HCT116 (cell line): ENCODE measurements around the gene OVOL3. TPM values are rescaled to one million over a fixed set of nuclear protein-coding genes. Genes with fewer than 3 reads are reported as not detected.

Experiments used
- ATAC-seq: fragments of 200-7000 bp; cut with Tn5 transposase; 2 replicates; pipeline ENCODE4 v1.9.1; 2020; ENCODE audit warnings: mild to moderate bottlenecking, moderate library complexity
- BruUV-seq: library from RNA; stranded (reverse); fragments of 400-500 nt; replicated peaks from 2 replicates; lab custom pipeline; 2021; lab: Mats Ljungman, UMichigan
- CTCF ChIA-PET: fragments of 300-600 bp; sonication (Branson Sonifier 250); formaldehyde crosslinking; loops from one replicate; lab custom pipeline; 2021; ENCODE audit warnings: antibody characterized with exemption; lab: Charles Lee
- POLR2A ChIA-PET: fragments of 300-600, 350-600 bp; sonication (Branson Sonifier 250); formaldehyde crosslinking; loops from one replicate; lab custom pipeline; 2021; ENCODE audit warnings: antibody characterized with exemption; lab: Charles Lee
- RAD21 ChIA-PET, 2 experiments: fragments of 300-600 bp; sonication (Branson Sonifier 250); formaldehyde crosslinking; loops; one replicate each; lab custom pipeline; 2023; ENCODE audit warnings: low total read pairs in 2 of 2; ENCODE audit not compliant: uncharacterized antibody in 2 of 2, unreplicated experiment in 2 of 2, low non-redundant PET in 1 of 2; lab: Charles Lee
- DNase-seq: peaks from one replicate; pipeline ENCODE4 v3.0.0-alpha.2; 2010; ENCODE audit warnings: low read depth, low spot score
- H2AFZ ChIP-seq: fragments of 200-600 bp; shearing (Covaris generic), sonication (generic); 2 replicates; pipeline ENCODE4 v1.6.1; 2017; ENCODE audit warnings: low read depth, mixed run types, mixed read lengths, antibody characterized with exemption, low read length; ENCODE audit not compliant: poor library complexity, severe bottlenecking
- H3K27ac ChIP-seq: 2 replicates; pipeline ENCODE4 v1.5.1; 2012; ENCODE audit warnings: low read depth, low read length
- H3K27me3 ChIP-seq: fragments of 200-600 bp; sonication (generic); 2 replicates; pipeline ENCODE4 v1.6.1; 2016; ENCODE audit warnings: mixed run types, low read length, mixed read lengths; ENCODE audit not compliant: insufficient read depth
- H3K36me3 ChIP-seq, 2 experiments: fragments of 200-500 bp in 1 of 2; fragments of 200-600 bp in 1 of 2; sonication (Bioruptor generic) in 1 of 2; sonication (generic) in 1 of 2; 2 replicates each; pipeline versions ENCODE4 v1.5.1 to v1.6.1; 2014 to 2016; ENCODE audit warnings: low read length in 2 of 2, inconsistent platforms in 1 of 2, mixed read lengths in 1 of 2, mixed run types in 1 of 2; ENCODE audit not compliant: insufficient read depth in 2 of 2, control insufficient read depth in 1 of 2
- H3K4me1 ChIP-seq, 2 experiments: fragments of 200-600 bp in 1 of 2; sonication (generic) in 1 of 2; 2 replicates each; pipeline versions ENCODE4 v1.5.1 to v1.6.1; 2012 to 2017; ENCODE audit warnings: low read length in 2 of 2, inconsistent platforms in 1 of 2, mild to moderate bottlenecking in 1 of 2, mixed read lengths in 1 of 2, mixed run types in 1 of 2, moderate library complexity in 1 of 2; ENCODE audit not compliant: insufficient read depth in 2 of 2, control insufficient read depth in 1 of 2
- H3K4me2 ChIP-seq: fragments of 200-600 bp; sonication (generic); 2 replicates; pipeline ENCODE4 v1.6.1; 2017; ENCODE audit warnings: mixed run types, low read length, mixed read lengths
- H3K4me3 ChIP-seq, 2 experiments: fragments of 200-600 bp in 1 of 2; sonication (generic) in 1 of 2; replicated peaks in 1 of 2; 2 replicates each; pipeline ENCODE4 v1.5.1; 2011 to 2016; ENCODE audit warnings: low read length in 2 of 2, control low read depth in 1 of 2, low read depth in 1 of 2, mild to moderate bottlenecking in 1 of 2, mixed read lengths in 1 of 2, mixed run types in 1 of 2
- H3K79me2 ChIP-seq: fragments of 200-600 bp; sonication (generic); 2 replicates; pipeline ENCODE4 v1.6.1; 2017; ENCODE audit warnings: mild to moderate bottlenecking, mixed run types, low read length, moderate library complexity, mixed read lengths; ENCODE audit not compliant: insufficient read depth
- H3K9ac ChIP-seq: fragments of 200-600 bp; sonication (generic); 2 replicates; pipeline ENCODE4 v1.6.1; 2016; ENCODE audit warnings: low read length, mixed read lengths
- H3K9me2 ChIP-seq: fragments of 200-600 bp; sonication (generic), shearing (Covaris generic); 2 replicates; pipeline ENCODE4 v1.6.1; 2017; ENCODE audit warnings: mixed run types, mild to moderate bottlenecking, moderate library complexity; ENCODE audit not compliant: insufficient read depth
- H3K9me3 ChIP-seq, 2 experiments: fragments of 200-500 bp in 1 of 2; fragments of 200-600 bp in 1 of 2; sonication (Bioruptor generic) in 1 of 2; sonication (generic) in 1 of 2; 2 replicates each; pipeline ENCODE4 v1.6.1; 2014 to 2017; ENCODE audit warnings: low read length in 2 of 2, mixed read lengths in 2 of 2, inconsistent platforms in 1 of 2, low read depth in 1 of 2, mild to moderate bottlenecking in 1 of 2, mixed run types in 1 of 2, moderate library complexity in 1 of 2; ENCODE audit not compliant: control insufficient read depth in 1 of 2, insufficient read depth in 1 of 2
- H4K20me1 ChIP-seq: fragments of 200-600 bp; sonication (generic), shearing (Covaris generic); 2 replicates; pipeline ENCODE4 v1.6.1; 2017; ENCODE audit warnings: mixed run types, mild to moderate bottlenecking, moderate library complexity; ENCODE audit not compliant: insufficient read depth
- ATF3 ChIP-seq: IDR thresholded peaks from 2 replicates; pipeline ENCODE4 v1.6.1; 2012
- EGR1 ChIP-seq: IDR thresholded peaks from 2 replicates; pipeline ENCODE4 v1.6.1; 2012; ENCODE audit warnings: low read depth
- ELF1 ChIP-seq: IDR thresholded peaks from 2 replicates; pipeline ENCODE4 v1.6.1; 2012; ENCODE audit warnings: low read depth, borderline replicate concordance
- EZH2phosphoT487 ChIP-seq: fragments of 200-600 bp; IDR thresholded peaks from 2 replicates; pipeline ENCODE4 v1.6.1; 2018; ENCODE audit warnings: antibody characterized with exemption, borderline replicate concordance
- POLR2A ChIP-seq: IDR thresholded peaks from 2 replicates; pipeline ENCODE4 v1.7.0; 2011; ENCODE audit warnings: borderline replicate concordance; ENCODE audit not compliant: insufficient read depth, insufficient read length; ENCODE audit errors: extremely low read depth
- RAD21 ChIP-seq: IDR thresholded peaks from 2 replicates; pipeline ENCODE4 v1.6.1; 2012; ENCODE audit warnings: low read depth, mild to moderate bottlenecking
- SIN3A ChIP-seq: IDR thresholded peaks from 2 replicates; pipeline ENCODE4 v1.6.1; 2012; ENCODE audit warnings: low read depth
- ZFX ChIP-seq: fragments of 450-650 bp; IDR thresholded peaks from 2 replicates; pipeline ENCODE4 v1.6.1; 2017
- intact Hi-C: fragments of 100-400 bp; cut with micrococcal nuclease; formaldehyde crosslinking; loops from 2 replicates; pipeline ENCODE4 v1.10.0; 2022
- total RNA-seq: library from RNA; stranded (reverse); gene quantifications from one replicate; pipeline ENCODE4 v1.2.1, GENCODE V29; 2021; ENCODE audit not compliant: unreplicated experiment

The OVOL3 gene
- total RNA-seq, 1 experiment from 2014 or later, result not detected

- POLR2A ChIA-PET, result interaction anchor here (1.0 to 3.0 kb wide), 3 partner anchors 8 to 24 kb away, joined by 3 to 19 read pairs (median 9); partner anchors contain the start of genes POLR2I and TBCB
- Histone ChIP-seq H3K79me2 (peaks cover 30% of the 10 kb centered on the region), H3K36me3 (peaks cover 12 to 15% of the 10 kb centered on the region in 2 experiments), H3K9me2 (no peaks in the 10 kb centered on the region)
- no TSS peak for BruUV-seq
- TF ChIP-seq EGR1 (no peak), EZH2phosphoT487 (no peak), ELF1 (no peak), ZFX (no peak), SIN3A (0 out of 2 replicates have a peak, but pooled peaks have one; percentile 9), RAD21 (no peak), POLR2A (no peak), ATF3 (no peak)
- TF ChIP-seq, all 23 proteins: peak for 1
- ATAC-seq, result no peak
- Histone ChIP-seq H3K27ac (peak overlapping the region; percentile 98), H3K4me2 (peak overlapping the region; percentile 96), H4K20me1 (peaks cover 6% of the 10 kb centered on the region; the same call in 1 of the 2 replicates), H3K9ac (peak overlapping the region; percentile 99), H2AFZ (no peak overlapping the region), H3K4me1 (peaks cover 49 to 65% of the 10 kb centered on the region in 2 experiments), H3K9me3 (no peaks in the 10 kb centered on the region), H3K27me3 (no peaks in the 10 kb centered on the region), H3K4me3 (peak overlapping the region; percentile 87 to 94)
- intact Hi-C loops, result loop anchor here (10.0 kb wide), 1 partner anchor 1076 kb away; the partner anchor contains the start of genes ZNF383 and ZNF585B
- no peak for DNase-seq
- ChIA-PET RAD21 (interaction anchor here in 1 of 2 experiments (1.9 kb wide), 1 partner anchor 11 kb away, joined by 4 read pairs; no protein-coding TSS in a partner anchor), CTCF (interaction anchor here (1.0 to 1.1 kb wide), 2 partner anchors 9 to 11 kb away, joined by 3 to 6 read pairs; no protein-coding TSS in a partner anchor)
Observed at GRCh38 chr19:36139120-36139472, 28.2 kb downstream of the OVOL3 start.
